MCF 10A (cell line): ENCODE measurements around the gene FAM219A. TPM values are rescaled to one million over a fixed set of nuclear protein-coding genes. Genes with fewer than 3 reads are reported as not detected.
"Not testable (repeated sequence)": the region's sequence is repeated elsewhere in the genome, so short reads cannot be mapped to it uniquely, and the experiment has no call there.

ENCODE experiments used
- BruUV-seq: library from RNA; stranded (reverse); fragments of 400-500 nt; replicated peaks from 2 replicates; lab custom pipeline; 2021; lab: Mats Ljungman, UMichigan
- CTCF ChIA-PET: fragments of 300-600 bp; sonication (Branson Sonifier 250); formaldehyde crosslinking; extraction: SDS; loops from one replicate; lab custom pipeline; 2021; ENCODE audit warnings: antibody characterized with exemption, inconsistent platforms; lab: Yijun Ruan, JAX
- POLR2A ChIA-PET: fragments of 300-600, 350-650 bp; sonication (Branson Sonifier 250); formaldehyde crosslinking; extraction: SDS; loops from one replicate; lab custom pipeline; 2020; ENCODE audit warnings: antibody characterized with exemption, inconsistent platforms; lab: Yijun Ruan, JAX
- DNase-seq: peaks from one replicate; pipeline ENCODE4 v3.0.0-alpha.2; 2018; ENCODE audit not compliant: unreplicated experiment
- H3K27ac Mint-ChIP-seq: one replicate; pipeline ENCODE4 v1.8.0; 2022; ENCODE audit warnings: mild to moderate bottlenecking, low read depth, mixed read lengths; ENCODE audit not compliant: unreplicated experiment
- H3K27me3 Mint-ChIP-seq: one replicate; pipeline ENCODE4 v1.8.0; 2022; ENCODE audit warnings: mixed read lengths; ENCODE audit not compliant: insufficient read depth, unreplicated experiment
- H3K36me3 Mint-ChIP-seq: one replicate; pipeline ENCODE4 v1.8.0; 2022; ENCODE audit warnings: mild to moderate bottlenecking, moderate library complexity, mixed read lengths; ENCODE audit not compliant: insufficient read depth, unreplicated experiment
- H3K4me1 Mint-ChIP-seq: one replicate; pipeline ENCODE4 v1.8.0; 2022; ENCODE audit warnings: mixed read lengths; ENCODE audit not compliant: insufficient read depth, unreplicated experiment
- H3K4me3 Mint-ChIP-seq: one replicate; pipeline ENCODE4 v1.8.0; 2022; ENCODE audit warnings: mild to moderate bottlenecking, moderate library complexity, mixed read lengths; ENCODE audit not compliant: unreplicated experiment
- H3K9me3 Mint-ChIP-seq: one replicate; pipeline ENCODE4 v1.8.0; 2022; ENCODE audit warnings: mixed read lengths; ENCODE audit not compliant: unreplicated experiment
- intact Hi-C: fragments of 100-400 bp; cut with micrococcal nuclease; formaldehyde crosslinking; loops from 2 replicates; pipeline ENCODE4 v1.14.1; 2022
- total RNA-seq: library from RNA; stranded (reverse); gene quantifications from 2 replicates; pipeline ENCODE4 v1.2.3, GENCODE V29; 2022
- TF ChIP-seq, protein P1 (sequence below): fragments of 200-600 bp; IDR thresholded peaks from one replicate; pipeline ENCODE4 v1.8.0; 2022; ENCODE audit warnings: antibody characterized with exemption, mild to moderate bottlenecking; ENCODE audit not compliant: unreplicated experiment

FAM219A gene
- total RNA-seq, 1 experiment from 2014 or later = 19.3 TPM

DNA sequence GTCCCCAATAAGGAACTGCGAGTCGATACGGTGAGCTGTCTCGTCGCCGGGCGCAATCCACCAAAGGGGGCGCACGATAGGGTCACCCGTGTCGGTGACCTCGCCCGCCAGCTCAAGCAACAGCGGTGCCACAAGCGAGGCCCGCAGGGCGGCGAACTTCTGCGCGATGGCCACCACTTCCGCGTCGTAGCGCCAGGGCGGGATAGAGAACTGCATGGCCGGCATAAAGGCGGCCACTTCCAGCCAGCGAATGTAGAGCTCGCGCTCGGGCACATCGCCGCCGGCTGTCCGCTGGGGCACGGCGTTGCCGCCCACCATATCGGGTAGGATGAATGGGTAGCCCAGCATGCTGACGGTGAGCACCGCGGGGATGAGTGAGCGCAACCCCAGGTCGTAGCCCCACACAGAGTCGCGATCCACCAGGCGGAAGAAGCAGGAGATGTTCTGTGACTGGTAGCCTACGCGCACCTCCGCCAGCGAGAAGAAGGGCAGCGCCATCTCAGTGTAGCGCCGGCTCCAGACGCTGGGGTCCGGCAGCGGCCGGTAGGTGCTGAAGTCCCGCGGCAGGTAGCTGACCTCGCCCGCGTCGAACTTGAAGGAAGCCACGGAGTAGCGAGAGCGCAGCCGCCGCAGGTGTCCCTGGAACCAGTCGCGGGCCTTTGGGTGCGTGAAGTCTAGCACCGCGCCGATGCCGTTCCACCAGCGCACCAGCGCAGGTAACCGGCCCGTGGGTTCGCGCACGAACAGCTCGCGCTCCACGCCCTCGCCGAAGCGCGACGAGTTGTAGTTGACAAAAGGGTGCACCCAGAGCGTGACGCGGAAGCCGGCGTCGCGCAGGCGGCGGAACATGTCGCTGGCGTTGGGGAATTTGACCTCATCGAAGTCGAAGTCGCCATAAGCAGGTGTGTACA, 87.1 kb downstream of the FAM219A start:
- Mint-ChIP-seq H3K9me3 (no peaks in the 10 kb centered on the region), H3K4me3 (no peak overlapping the region), H3K36me3 (no peaks in the 10 kb centered on the region), H3K27ac (no peak overlapping the region), H3K4me1 (peaks cover 26% of the 10 kb centered on the region), H3K27me3 (no peaks in the 10 kb centered on the region)
- TF ChIP-seq, protein P1, sequence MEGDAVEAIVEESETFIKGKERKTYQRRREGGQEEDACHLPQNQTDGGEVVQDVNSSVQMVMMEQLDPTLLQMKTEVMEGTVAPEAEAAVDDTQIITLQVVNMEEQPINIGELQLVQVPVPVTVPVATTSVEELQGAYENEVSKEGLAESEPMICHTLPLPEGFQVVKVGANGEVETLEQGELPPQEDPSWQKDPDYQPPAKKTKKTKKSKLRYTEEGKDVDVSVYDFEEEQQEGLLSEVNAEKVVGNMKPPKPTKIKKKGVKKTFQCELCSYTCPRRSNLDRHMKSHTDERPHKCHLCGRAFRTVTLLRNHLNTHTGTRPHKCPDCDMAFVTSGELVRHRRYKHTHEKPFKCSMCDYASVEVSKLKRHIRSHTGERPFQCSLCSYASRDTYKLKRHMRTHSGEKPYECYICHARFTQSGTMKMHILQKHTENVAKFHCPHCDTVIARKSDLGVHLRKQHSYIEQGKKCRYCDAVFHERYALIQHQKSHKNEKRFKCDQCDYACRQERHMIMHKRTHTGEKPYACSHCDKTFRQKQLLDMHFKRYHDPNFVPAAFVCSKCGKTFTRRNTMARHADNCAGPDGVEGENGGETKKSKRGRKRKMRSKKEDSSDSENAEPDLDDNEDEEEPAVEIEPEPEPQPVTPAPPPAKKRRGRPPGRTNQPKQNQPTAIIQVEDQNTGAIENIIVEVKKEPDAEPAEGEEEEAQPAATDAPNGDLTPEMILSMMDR = no peak
- CTCF ChIA-PET = no interaction called here
- intact Hi-C loops = no loop called here
- BruUV-seq = no TSS peak
- POLR2A ChIA-PET = no interaction called here
- no peak for DNase-seq

DNA sequence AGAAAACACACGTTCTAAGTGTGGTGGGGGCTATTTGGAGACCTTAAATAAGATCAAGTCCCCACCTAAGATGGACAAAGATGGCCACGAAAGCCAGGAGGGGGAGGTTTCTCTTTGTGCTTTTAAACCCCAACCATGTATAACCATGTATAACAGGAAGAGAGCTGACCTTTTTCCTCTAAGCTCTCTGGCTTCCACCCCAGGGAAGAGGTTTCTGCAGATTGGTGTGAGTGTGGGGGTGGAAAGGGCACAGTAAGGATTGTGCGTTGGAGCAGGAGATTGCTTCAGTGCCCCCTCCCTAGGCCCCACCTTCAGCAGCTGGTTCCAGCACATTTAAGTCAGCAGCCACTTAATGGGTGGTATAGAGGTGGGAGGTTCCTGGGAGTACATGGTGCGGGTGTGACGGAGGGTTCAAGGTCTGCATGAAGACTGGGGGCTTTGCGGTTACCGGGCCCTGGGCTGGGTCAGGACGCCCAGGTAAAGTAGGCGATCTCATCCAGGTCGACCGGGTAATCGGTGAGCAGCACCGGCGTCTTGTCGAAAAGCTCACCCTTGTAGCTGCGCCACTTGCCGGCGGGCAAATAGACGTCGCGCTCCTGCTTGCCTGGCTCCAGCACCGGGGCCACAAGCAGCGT, 87.9 kb downstream of the FAM219A start:
- no peaks in the 10 kb centered on the region for H3K36me3 Mint-ChIP-seq
- intact Hi-C loops = no loop called here
- no peak for DNase-seq
- ChIA-PET POLR2A (no interaction called here), CTCF (no interaction called here)
- no peaks in the 10 kb centered on the region for H3K27me3 Mint-ChIP-seq
- H3K4me3 Mint-ChIP-seq = no peak overlapping the region
- no peak overlapping the region for H3K27ac Mint-ChIP-seq
- H3K9me3 Mint-ChIP-seq = no peaks in the 10 kb centered on the region
- TF ChIP-seq, protein P1 = no peak
- no TSS peak for BruUV-seq
- peaks cover 18% of the 10 kb centered on the region for H3K4me1 Mint-ChIP-seq

DNA sequence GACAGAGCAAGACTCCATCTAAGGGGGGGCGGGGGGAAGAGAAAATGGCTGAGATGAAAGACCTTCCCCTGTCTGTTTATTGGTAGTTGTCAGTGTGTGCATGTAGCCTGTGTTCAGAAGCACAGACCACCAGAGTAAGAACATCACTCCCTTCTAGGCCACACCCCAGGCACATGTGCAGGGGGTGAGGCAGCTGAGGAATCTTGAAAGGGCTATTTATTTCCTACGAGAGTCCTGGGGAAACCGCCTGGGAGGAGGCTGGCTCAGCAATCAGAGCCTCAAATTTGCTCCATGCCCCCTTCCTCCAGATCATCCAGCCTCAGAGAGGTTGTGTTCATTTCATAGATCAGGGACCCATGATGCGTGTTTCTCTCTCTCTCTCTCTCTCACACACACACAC, 88.7 kb downstream of the FAM219A start:
- no peak for DNase-seq
- no peaks in the 10 kb centered on the region for H3K36me3 Mint-ChIP-seq
- peaks cover 10% of the 10 kb centered on the region for H3K4me1 Mint-ChIP-seq
- H3K4me3 Mint-ChIP-seq = no peak overlapping the region
- CTCF ChIA-PET = interaction anchor here (0.9 to 1.3 kb wide), 2 partner anchors 9 to 36 kb away, joined by 3 read pairs; no protein-coding TSS in a partner anchor
- POLR2A ChIA-PET = interaction anchor here (0.6 kb wide), 1 partner anchor 139 kb away, joined by 3 read pairs; no protein-coding TSS in a partner anchor
- BruUV-seq = no TSS peak
- no peaks in the 10 kb centered on the region for H3K27me3 Mint-ChIP-seq
- TF ChIP-seq, protein P1 = no peak
- intact Hi-C loops = no loop called here
- H3K27ac Mint-ChIP-seq = no peak overlapping the region
- no peaks in the 10 kb centered on the region for H3K9me3 Mint-ChIP-seq

DNA sequence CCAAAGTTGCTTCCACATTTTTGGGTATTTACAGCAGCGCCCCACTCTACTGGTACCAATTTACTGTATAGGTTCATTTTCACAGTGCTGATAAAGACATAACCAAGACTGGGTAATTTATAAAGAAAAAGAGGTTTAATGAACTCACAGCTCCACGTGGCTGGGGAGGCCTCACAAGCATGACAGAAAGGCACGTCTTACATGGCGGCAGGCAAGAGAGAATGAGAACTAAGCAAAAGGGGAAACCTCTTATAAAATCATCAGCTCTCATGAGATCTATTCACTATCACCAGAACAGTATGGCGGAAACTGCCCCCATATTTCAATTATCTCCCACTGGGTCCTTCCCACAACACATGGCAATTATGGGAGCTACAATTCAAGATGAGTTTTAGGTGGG, 89.6 kb downstream of the FAM219A start:
- H3K27ac Mint-ChIP-seq, H3K9me3 Mint-ChIP-seq, DNase-seq, H3K36me3 Mint-ChIP-seq, H3K4me1 Mint-ChIP-seq, H3K4me3 Mint-ChIP-seq, intact Hi-C loops, BruUV-seq, POLR2A ChIA-PET, H3K27me3 Mint-ChIP-seq: not testable (repeated sequence)
- CTCF ChIA-PET = interaction anchor here (0.9 to 1.3 kb wide), 2 partner anchors 10 to 35 kb away, joined by 3 read pairs; no protein-coding TSS in a partner anchor

DNA sequence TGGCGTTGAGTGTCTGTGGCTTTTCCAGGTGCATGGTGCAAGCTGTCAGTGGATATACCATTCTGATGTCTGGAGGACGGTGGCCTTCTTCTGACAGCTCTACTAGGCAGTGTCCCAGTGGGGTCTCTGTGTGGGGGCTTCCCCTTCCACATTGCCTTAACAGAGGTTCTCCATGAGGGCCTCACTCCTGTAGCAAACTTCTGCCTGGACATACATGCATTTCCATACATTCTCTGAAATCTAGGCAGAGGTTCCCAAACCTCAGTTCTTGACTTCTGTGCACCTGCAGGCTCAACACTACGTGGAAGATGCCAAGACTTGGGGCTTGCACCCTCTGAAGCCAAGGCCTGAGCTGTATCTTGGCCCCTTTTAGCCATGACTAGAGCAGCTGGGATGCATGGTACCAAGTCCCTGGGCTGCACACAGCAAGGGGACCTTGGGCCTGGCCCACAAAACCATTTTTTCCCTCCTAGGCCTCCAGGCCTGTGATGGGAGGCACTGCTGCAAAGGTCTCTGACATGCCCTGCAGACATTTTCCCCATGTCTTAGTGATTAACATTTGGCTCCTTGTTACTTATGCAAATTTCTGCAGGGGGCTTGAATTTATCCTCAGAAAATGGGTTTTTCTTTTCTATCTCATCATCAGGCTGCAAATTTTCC, 90.5 kb downstream of the FAM219A start:
- POLR2A ChIA-PET, H3K36me3 Mint-ChIP-seq, BruUV-seq, H3K27ac Mint-ChIP-seq, H3K4me1 Mint-ChIP-seq, intact Hi-C loops, H3K9me3 Mint-ChIP-seq, H3K4me3 Mint-ChIP-seq, H3K27me3 Mint-ChIP-seq, DNase-seq: not testable (repeated sequence)
- CTCF ChIA-PET = interaction anchor here (1.1 kb wide), 1 partner anchor 9 kb away, joined by 3 read pairs; the partner anchor contains the start of gene MYORG
